Panc1 (cell line): ENCODE measurements around the gene RNF19B. TPM values are rescaled to one million over a fixed set of nuclear protein-coding genes. Genes with fewer than 3 reads are reported as not detected.

Experiments used
- ATAC-seq: fragments of 200-7000 bp; cut with Tn5 transposase; 2 replicates; pipeline ENCODE4 v1.9.1; 2020; ENCODE audit warnings: mild to moderate bottlenecking, moderate library complexity
- BruUV-seq: library from RNA; stranded (reverse); fragments of 400-500 nt; replicated peaks from 2 replicates; lab custom pipeline; 2021; lab: Mats Ljungman, UMichigan
- CTCF ChIA-PET: fragments of 300-600 bp; sonication (Branson Sonifier 250); formaldehyde crosslinking; loops from one replicate; lab custom pipeline; 2022; ENCODE audit warnings: antibody characterized with exemption; lab: Charles Lee
- POLR2A ChIA-PET: fragments of 300-600 bp; sonication (Branson Sonifier 250); formaldehyde crosslinking; loops from one replicate; lab custom pipeline; 2022; ENCODE audit warnings: antibody characterized with exemption; lab: Charles Lee
- DNase-seq: peaks from one replicate; pipeline ENCODE4 v3.0.0-alpha.2; 2010; ENCODE audit warnings: low read depth, low spot score
- H3K27ac ChIP-seq: 2 replicates; pipeline ENCODE4 v1.5.1; 2011; ENCODE audit warnings: mild to moderate bottlenecking, low read length, inconsistent platforms
- H3K27me3 ChIP-seq: fragments of 200-500 bp; sonication (Bioruptor generic); 2 replicates; pipeline ENCODE4 v1.6.0; 2014; ENCODE audit warnings: low read length, inconsistent platforms; ENCODE audit not compliant: control insufficient read depth, insufficient read depth
- H3K36me3 ChIP-seq: fragments of 200-500 bp; sonication (Bioruptor generic); 2 replicates; pipeline ENCODE4 v1.5.1; 2014; ENCODE audit warnings: inconsistent platforms, mild to moderate bottlenecking, low read length, moderate library complexity; ENCODE audit not compliant: control insufficient read depth, insufficient read depth
- H3K4me1 ChIP-seq: 2 replicates; pipeline ENCODE4 v1.5.1; 2011; ENCODE audit warnings: inconsistent platforms, mild to moderate bottlenecking, low read length, moderate library complexity; ENCODE audit not compliant: control insufficient read depth, insufficient read depth
- H3K4me3 ChIP-seq, 2 experiments: 2 replicates each; pipeline ENCODE4 v1.5.1; 2011 to 2012; ENCODE audit warnings: low read depth in 2 of 2, low read length in 2 of 2, mild to moderate bottlenecking in 2 of 2, inconsistent platforms in 1 of 2, moderate library complexity in 1 of 2
- H3K9me3 ChIP-seq: fragments of 200-500 bp; sonication (Bioruptor generic); 2 replicates; pipeline ENCODE4 v1.5.1; 2014; ENCODE audit warnings: low read depth, mild to moderate bottlenecking, inconsistent platforms, low read length, moderate library complexity; ENCODE audit not compliant: control insufficient read depth, insufficient read depth
- CTCF ChIP-seq: fragments of 450-650 bp; IDR thresholded peaks from 2 replicates; pipeline ENCODE4 v1.5.1; 2017; ENCODE audit warnings: mild to moderate bottlenecking
- POLR2AphosphoS5 ChIP-seq: IDR thresholded peaks from 2 replicates; pipeline ENCODE4 v1.6.1; 2012; ENCODE audit warnings: mild to moderate bottlenecking, low read depth, low read length, moderate library complexity
- REST ChIP-seq, 2 experiments: IDR thresholded peaks; 2 replicates each; pipeline ENCODE4 v1.6.1; 2011 to 2012; ENCODE audit warnings: low read depth in 2 of 2, control low read depth in 1 of 2, low read length in 1 of 2, mild to moderate bottlenecking in 1 of 2, moderate library complexity in 1 of 2; ENCODE audit not compliant: insufficient read depth in 1 of 2
- SIN3A ChIP-seq: IDR thresholded peaks from 2 replicates; pipeline ENCODE4 v1.6.1; 2012; ENCODE audit warnings: low read depth, mild to moderate bottlenecking, low read length, moderate library complexity, borderline replicate concordance; ENCODE audit not compliant: insufficient read depth
- TCF7L2 ChIP-seq: IDR thresholded peaks from 2 replicates; pipeline ENCODE4 v1.6.1; 2011; ENCODE audit warnings: mild to moderate bottlenecking, low read depth, low read length, inconsistent platforms
- in situ Hi-C: cut with HindIII; loops from 2 replicates; pipeline ENCODE4 v1.10.0; 2016; ENCODE audit warnings: low sequenced_read_pairs, low pct_unique_long_range_greater_than_20kb
- intact Hi-C: fragments of 100-400 bp; cut with micrococcal nuclease; formaldehyde crosslinking; loops from one replicate; pipeline ENCODE4 v1.10.0; 2022; ENCODE audit not compliant: unreplicated experiment
- total RNA-seq: library from RNA; stranded (reverse); gene quantifications from one replicate; pipeline ENCODE4 v1.2.1, GENCODE V29; 2021; ENCODE audit not compliant: unreplicated experiment

Gene RNF19B
- total RNA-seq, 1 experiment from 2014 or later, result 29.1 TPM

- intact Hi-C loops (no loop called here), in situ Hi-C loops (no loop called here)
- ATAC-seq, result no peak
- peaks cover 3% of the 10 kb centered on the region; the same call in 1 of the 2 replicates for H3K4me1 ChIP-seq
- ChIA-PET CTCF (no interaction called here), POLR2A (no interaction called here)
- no TSS peak for BruUV-seq
- H3K36me3 ChIP-seq, result no peaks in the 10 kb centered on the region
- no peaks in the 10 kb centered on the region for H3K9me3 ChIP-seq
- H3K27ac ChIP-seq, result no peak overlapping the region
- no peak for TF ChIP-seq REST (IDR thresholded peaks at IDR 0.05; ENCODE audit: insufficient read depth in 1 of 2, low read depth in 2 of 2, low read length in 1 of 2)
- no peak for TF ChIP-seq CTCF
- no peak for TF ChIP-seq POLR2AphosphoS5
- no peak for TF ChIP-seq SIN3A
- TF ChIP-seq TCF7L2, result no peak
- H3K4me3 ChIP-seq, result no peak overlapping the region
- no peaks in the 10 kb centered on the region for H3K27me3 ChIP-seq
- DNase-seq, result no peak
Measured at GRCh38 chr1:32928285-32928684, 36.3 kb downstream of the RNF19B start.

- H3K4me1 ChIP-seq, result peaks cover 3% of the 10 kb centered on the region; the same call in 1 of the 2 replicates
- no peaks in the 10 kb centered on the region for H3K9me3 ChIP-seq
- H3K27ac ChIP-seq, result no peak overlapping the region
- DNase-seq, result no peak
- H3K36me3 ChIP-seq, result no peaks in the 10 kb centered on the region
- no peak overlapping the region for H3K4me3 ChIP-seq
- TF ChIP-seq REST (IDR thresholded peaks at IDR 0.05; ENCODE audit: insufficient read depth in 1 of 2, low read depth in 2 of 2, low read length in 1 of 2) (no peak), POLR2AphosphoS5 (no peak), CTCF (no peak), TCF7L2 (no peak), SIN3A (no peak)
- no TSS peak for BruUV-seq
- intact Hi-C loops, result no loop called here
- H3K27me3 ChIP-seq, result no peaks in the 10 kb centered on the region
- ChIA-PET POLR2A (no interaction called here), CTCF (no interaction called here)
- in situ Hi-C loops, result no loop called here
- ATAC-seq, result no peak
Measured at GRCh38 chr1:32927441-32927840, 37.2 kb downstream of the RNF19B start.
